Measurements from ENCODE around the gene KBTBD7.
A peak's percentile ranks its signal among the peaks of the same experiment; 100 is the strongest.

The KBTBD7 gene

GRCh38 chr13:41212881-41213280 is 18.5 kb upstream of the KBTBD7 start:
- peaks cover 10% of the 10 kb centered on the region in 2 donors for H3K9me3 Mint-ChIP-seq
- H3K4me3 Mint-ChIP-seq: no peak overlapping the region
- peaks cover 0 to 2% of the 10 kb centered on the region in 2 donors for H3K4me1 Mint-ChIP-seq
- DNase-seq (no peak), ATAC-seq (replicated peaks) (no peak)
- H3K36me3 Mint-ChIP-seq: peaks cover 14 to 37% of the 10 kb centered on the region in 2 donors
- no peak overlapping the region for H3K27ac Mint-ChIP-seq
- H3K27me3 Mint-ChIP-seq: no peaks in the 10 kb centered on the region

GRCh38 chr13:41211062-41211461 is 16.7 kb upstream of the KBTBD7 start:
- ATAC-seq (replicated peaks) (no peak), DNase-seq (no peak)
- Mint-ChIP-seq H3K27ac (no peak overlapping the region), H3K9me3 (peaks cover 10 to 12% of the 10 kb centered on the region in 2 donors), H3K4me1 (peaks cover 0 to 2% of the 10 kb centered on the region in 2 donors), H3K36me3 (peaks cover 13 to 32% of the 10 kb centered on the region in 2 donors), H3K4me3 (no peak overlapping the region), H3K27me3 (no peaks in the 10 kb centered on the region)

GRCh38 chr13:41206467-41206866 is 12.1 kb upstream of the KBTBD7 start:
- Mint-ChIP-seq H3K9me3 (peaks cover 4 to 7% of the 10 kb centered on the region in 2 donors), H3K36me3 (peaks cover 3 to 11% of the 10 kb centered on the region in 2 donors), H3K27ac (no peak overlapping the region), H3K27me3 (no peaks in the 10 kb centered on the region), H3K4me1 (no peaks in the 10 kb centered on the region), H3K4me3 (no peak overlapping the region)
- DNase-seq: no peak
- no peak for ATAC-seq (replicated peaks)

- DNase-seq (no peak), ATAC-seq (replicated peaks) (no peak)
- no peak overlapping the region for H3K27ac Mint-ChIP-seq
- H3K36me3 Mint-ChIP-seq: peaks cover 6 to 8% of the 10 kb centered on the region in 2 donors
- peaks cover 8 to 9% of the 10 kb centered on the region in 2 donors for H3K9me3 Mint-ChIP-seq
- no peaks in the 10 kb centered on the region for H3K27me3 Mint-ChIP-seq
- H3K4me1 Mint-ChIP-seq: peaks cover 16 to 24% of the 10 kb centered on the region in 2 donors
- no peak overlapping the region for H3K4me3 Mint-ChIP-seq
These were observed 9.4 kb upstream of the KBTBD7 start for GRCh38 chr13:41203810-41204209.

DNA sequence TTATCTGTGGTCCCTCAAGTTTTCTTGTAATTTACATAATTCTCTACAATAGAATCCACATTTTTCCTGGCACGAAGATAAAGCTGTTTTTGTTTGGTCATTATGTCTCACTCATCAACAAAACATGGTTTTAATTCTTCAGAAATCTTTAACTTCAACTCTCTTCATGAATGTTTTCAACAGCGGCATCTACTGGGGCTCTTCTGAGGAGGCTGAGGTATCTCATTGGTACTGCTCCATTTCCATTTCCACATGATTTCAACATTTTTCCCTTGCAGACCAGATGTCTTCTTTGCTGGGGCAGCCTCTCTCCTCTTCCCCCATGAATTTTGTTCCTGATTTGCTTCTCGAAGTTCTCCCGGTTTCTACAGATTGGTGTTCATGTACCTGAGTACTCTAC is 5.8 kb upstream of the KBTBD7 start:
- ATAC-seq (replicated peaks) (no peak), DNase-seq (no peak)
- no peaks in the 10 kb centered on the region for H3K27me3 Mint-ChIP-seq
- peak overlapping the region; percentile 82 for H3K27ac Mint-ChIP-seq
- H3K9me3 Mint-ChIP-seq: peaks cover 8 to 10% of the 10 kb centered on the region in 2 donors
- H3K4me1 Mint-ChIP-seq: peaks cover 23 to 39% of the 10 kb centered on the region in 2 donors
- peaks cover 6 to 11% of the 10 kb centered on the region in 2 donors for H3K36me3 Mint-ChIP-seq
- peak overlapping the region in 1 of 2 donors; percentile 5 for H3K4me3 Mint-ChIP-seq

DNA sequence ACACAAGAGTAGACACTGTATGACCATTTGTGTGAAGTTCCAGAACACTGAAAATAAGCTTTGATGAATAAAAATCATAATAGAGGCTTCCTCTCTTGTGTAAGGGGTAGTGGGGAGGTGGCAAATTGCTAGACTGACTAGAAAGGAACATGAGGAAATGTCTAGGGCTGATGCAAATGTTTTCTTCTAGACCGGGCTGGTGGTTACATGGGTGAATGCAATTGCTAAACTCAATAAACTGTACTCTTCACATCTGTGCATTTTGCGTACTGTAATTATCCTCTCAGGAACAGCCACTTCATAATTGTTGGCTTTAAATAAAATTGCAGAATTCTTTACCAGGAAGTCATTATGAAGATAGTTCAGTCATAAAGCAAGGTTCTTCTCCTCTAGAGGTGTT is 5.2 kb upstream of the KBTBD7 start:
- Mint-ChIP-seq H3K4me3 (peak overlapping the region in 1 of 2 donors; percentile 17), H3K27ac (peak overlapping the region; percentile 93), H3K36me3 (peaks cover 6 to 11% of the 10 kb centered on the region in 2 donors), H3K27me3 (no peaks in the 10 kb centered on the region), H3K9me3 (peaks cover 8 to 10% of the 10 kb centered on the region in 2 donors), H3K4me1 (peaks cover 25 to 42% of the 10 kb centered on the region in 2 donors)
- ATAC-seq (replicated peaks): peak; percentile 94 to 95
- peak; percentile 29 for DNase-seq

DNA sequence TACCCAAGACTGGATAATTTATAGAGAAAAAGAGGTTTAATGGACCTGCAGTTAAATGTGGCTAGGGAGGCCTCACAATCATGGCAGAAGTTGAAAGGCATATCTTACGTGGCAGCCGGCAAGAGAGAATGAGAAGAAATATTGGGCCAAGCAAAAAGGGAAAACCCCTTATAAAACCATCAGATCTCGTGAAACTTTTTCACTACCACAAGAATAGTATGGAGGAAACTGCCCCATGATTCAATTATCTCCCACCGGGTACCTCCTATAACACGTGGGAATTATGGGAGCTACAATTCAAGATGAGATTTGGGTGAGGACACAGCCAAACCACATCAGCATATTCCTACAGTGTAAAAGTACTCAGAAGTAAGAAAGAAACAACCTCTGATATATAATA is 4.7 kb upstream of the KBTBD7 start:
- Mint-ChIP-seq H3K27ac (peak overlapping the region; percentile 93), H3K36me3 (peaks cover 6 to 14% of the 10 kb centered on the region in 2 donors), H3K27me3 (no peaks in the 10 kb centered on the region), H3K4me1 (peaks cover 27 to 46% of the 10 kb centered on the region in 2 donors), H3K9me3 (peaks cover 8 to 10% of the 10 kb centered on the region in 2 donors), H3K4me3 (peak overlapping the region in 1 of 2 donors; percentile 17)
- DNase-seq (peak; percentile 32), ATAC-seq (replicated peaks) (peak; percentile 46 to 52)

DNA sequence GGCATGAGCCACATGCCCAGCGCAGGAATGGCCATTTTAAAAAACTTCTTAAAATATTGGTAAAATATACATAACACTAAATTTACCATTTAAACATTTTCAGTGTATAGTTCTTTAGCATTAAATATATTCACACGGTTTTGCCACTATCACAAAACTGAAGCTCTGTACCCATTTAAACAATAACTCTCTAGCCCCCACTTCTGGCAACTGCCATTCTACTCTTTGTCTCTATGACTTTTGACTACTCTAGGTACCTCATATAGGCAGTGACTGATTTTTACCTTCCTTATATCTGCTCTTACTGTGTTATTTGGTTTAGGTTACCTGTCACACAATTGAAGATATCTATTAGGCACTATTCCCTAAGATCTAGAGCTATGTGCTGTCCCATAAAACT is 2.3 kb upstream of the KBTBD7 start:
- DNase-seq (no peak), ATAC-seq (replicated peaks) (no peak)
- Mint-ChIP-seq H3K27ac (no peak overlapping the region), H3K4me1 (peaks cover 42 to 64% of the 10 kb centered on the region in 2 donors), H3K36me3 (peaks cover 14 to 29% of the 10 kb centered on the region in 2 donors), H3K9me3 (peaks cover 8 to 14% of the 10 kb centered on the region in 2 donors), H3K4me3 (no peak overlapping the region), H3K27me3 (no peaks in the 10 kb centered on the region)

- no peak for ATAC-seq (replicated peaks)
- peaks cover 8 to 14% of the 10 kb centered on the region in 2 donors for H3K9me3 Mint-ChIP-seq
- no peak overlapping the region for H3K4me3 Mint-ChIP-seq
- no peak overlapping the region for H3K27ac Mint-ChIP-seq
- peaks cover 42 to 62% of the 10 kb centered on the region in 2 donors for H3K4me1 Mint-ChIP-seq
- no peaks in the 10 kb centered on the region for H3K27me3 Mint-ChIP-seq
- peaks cover 14 to 30% of the 10 kb centered on the region in 2 donors for H3K36me3 Mint-ChIP-seq
- DNase-seq: no peak
These were observed 1.6 kb upstream of the KBTBD7 start for GRCh38 chr13:41196011-41196410.

DNA sequence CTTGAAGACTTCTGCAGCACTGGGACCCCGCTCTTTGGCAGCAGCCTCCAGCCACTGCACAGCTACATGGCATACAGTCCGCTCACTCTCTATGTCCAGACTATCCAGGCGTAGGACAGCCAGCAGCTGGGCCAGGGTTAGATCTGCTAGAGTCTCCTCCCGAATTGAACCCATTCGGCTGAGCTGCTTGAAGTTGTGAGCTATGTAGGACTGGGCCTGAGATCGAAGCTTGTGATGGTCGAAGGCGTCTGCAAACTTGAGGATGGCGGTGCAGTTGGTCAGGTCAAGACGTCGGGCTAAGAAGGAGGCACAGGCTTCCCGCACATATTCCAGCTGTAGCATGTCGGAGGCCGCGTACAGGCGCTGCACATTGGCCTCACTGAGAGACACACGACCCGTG is 900 bp downstream of the KBTBD7 start:
- ATAC-seq (replicated peaks) (no peak), DNase-seq (no peak)
- H3K27ac Mint-ChIP-seq: peak overlapping the region; percentile 79
- peaks cover 15 to 35% of the 10 kb centered on the region in 2 donors for H3K36me3 Mint-ChIP-seq
- H3K4me1 Mint-ChIP-seq: peaks cover 26 to 37% of the 10 kb centered on the region in 2 donors
- no peaks in the 10 kb centered on the region for H3K27me3 Mint-ChIP-seq
- H3K4me3 Mint-ChIP-seq: peak overlapping the region; percentile 93 to 96
- H3K9me3 Mint-ChIP-seq: peaks cover 0 to 6% of the 10 kb centered on the region in 2 donors

- Mint-ChIP-seq H3K4me3 (no peak overlapping the region), H3K27me3 (no peaks in the 10 kb centered on the region), H3K27ac (no peak overlapping the region), H3K4me1 (peaks cover 13 to 16% of the 10 kb centered on the region in 2 donors), H3K36me3 (peaks cover 15 to 31% of the 10 kb centered on the region in 2 donors), H3K9me3 (peaks cover 0 to 4% of the 10 kb centered on the region in 2 donors)
- ATAC-seq (replicated peaks) (no peak), DNase-seq (no peak)
These were observed 5.8 kb downstream of the KBTBD7 start for GRCh38 chr13:41188584-41188983.

- H3K4me1 Mint-ChIP-seq: peaks cover 0 to 4% of the 10 kb centered on the region in 2 donors
- H3K27ac Mint-ChIP-seq: no peak overlapping the region
- no peak for DNase-seq
- peaks cover 8 to 17% of the 10 kb centered on the region in 2 donors for H3K36me3 Mint-ChIP-seq
- no peak overlapping the region for H3K4me3 Mint-ChIP-seq
- ATAC-seq (replicated peaks): no peak
- no peaks in the 10 kb centered on the region for H3K9me3 Mint-ChIP-seq
- H3K27me3 Mint-ChIP-seq: no peaks in the 10 kb centered on the region
These were observed 7.9 kb downstream of the KBTBD7 start for GRCh38 chr13:41186481-41186880.

DNA sequence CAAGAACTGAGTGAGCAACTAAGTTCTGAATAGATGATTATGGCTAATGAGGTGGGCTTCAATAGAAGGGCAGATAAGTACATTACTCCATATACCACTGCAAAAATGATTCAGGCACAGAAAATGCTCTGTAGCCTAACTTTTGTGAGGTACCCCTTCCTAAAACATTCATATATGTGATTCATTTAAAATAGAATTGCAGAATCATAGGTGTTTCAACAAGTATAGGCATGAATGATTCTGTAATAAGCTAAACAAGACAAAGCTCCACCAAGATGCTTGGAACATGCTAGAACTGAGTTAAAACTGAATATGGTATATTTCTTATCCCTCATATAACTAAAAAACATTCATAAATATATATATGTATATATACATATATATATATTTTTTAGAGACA is 12.1 kb downstream of the KBTBD7 start:
- no peaks in the 10 kb centered on the region for H3K36me3 Mint-ChIP-seq
- no peak for ATAC-seq (replicated peaks)
- no peaks in the 10 kb centered on the region for H3K4me1 Mint-ChIP-seq
- no peaks in the 10 kb centered on the region for H3K9me3 Mint-ChIP-seq
- H3K27ac Mint-ChIP-seq: no peak overlapping the region
- H3K4me3 Mint-ChIP-seq: no peak overlapping the region
- no peak for DNase-seq
- no peaks in the 10 kb centered on the region for H3K27me3 Mint-ChIP-seq

GRCh38 chr13:41179593-41180250 is 14.6 kb downstream of the KBTBD7 start:
- H3K4me1 Mint-ChIP-seq: no peaks in the 10 kb centered on the region
- H3K4me3 Mint-ChIP-seq: no peak overlapping the region
- peak overlapping the region; percentile 2 for H3K27ac Mint-ChIP-seq
- peak; percentile 25 to 69 for ATAC-seq (replicated peaks)
- peaks cover 0 to 5% of the 10 kb centered on the region in 2 donors for H3K36me3 Mint-ChIP-seq
- H3K9me3 Mint-ChIP-seq: peaks cover 6 to 9% of the 10 kb centered on the region in 2 donors
- no peaks in the 10 kb centered on the region for H3K27me3 Mint-ChIP-seq
- no peak for DNase-seq

DNA sequence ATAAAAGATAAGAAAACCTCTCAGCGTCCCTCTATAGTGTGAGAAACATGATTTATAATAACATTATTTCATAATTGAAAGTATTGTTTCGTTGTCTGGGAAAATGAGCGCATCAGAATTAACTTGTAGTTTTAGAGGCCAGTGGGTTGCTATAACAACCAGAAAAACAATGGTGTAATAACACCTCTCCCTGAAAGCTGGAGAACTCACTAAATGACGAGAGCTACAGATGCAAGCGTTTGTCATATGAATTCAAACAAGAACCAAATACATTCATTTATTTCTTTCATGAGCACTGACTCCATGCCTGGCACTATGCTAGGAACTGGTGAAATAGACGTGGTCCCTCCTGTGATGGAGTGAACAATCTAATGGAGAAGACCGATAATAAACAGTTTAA is 16.3 kb downstream of the KBTBD7 start:
- no peak for ATAC-seq (replicated peaks)
- peaks cover 0 to 6% of the 10 kb centered on the region in 2 donors for H3K36me3 Mint-ChIP-seq

More for the DNA sequence above, 16.3 kb downstream of the KBTBD7 start:
- H3K9me3 Mint-ChIP-seq: peaks cover 6 to 11% of the 10 kb centered on the region in 2 donors
- no peak overlapping the region for H3K27ac Mint-ChIP-seq
- no peaks in the 10 kb centered on the region for H3K27me3 Mint-ChIP-seq
- H3K4me1 Mint-ChIP-seq: no peaks in the 10 kb centered on the region
- no peak for DNase-seq
- H3K4me3 Mint-ChIP-seq: no peak overlapping the region
